OCI-LY3 (cell line): ENCODE data around the gene KAZN.
A peak's percentile ranks its signal among the peaks of the same experiment; 100 is the strongest.

Source experiments
- H2AFZ ChIP-seq: fragments of 200-600, 300-600 bp; shearing (Covaris generic); 2 replicates; pipeline ENCODE4 v1.6.0; 2014; ENCODE audit warnings: antibody characterized with exemption, low read depth, low read length
- H3K27ac ChIP-seq: fragments of 200-600, 300-600 bp; sonication (generic); 2 replicates; pipeline ENCODE4 v1.5.1; 2014; ENCODE audit warnings: mild to moderate bottlenecking, low read length, moderate library complexity, mixed read lengths
- H3K27me3 ChIP-seq: fragments of 200-600, 300-600 bp; sonication (generic); 2 replicates; pipeline ENCODE4 v1.6.1; 2014; ENCODE audit warnings: low read depth, low read length, mixed read lengths
- H3K36me3 ChIP-seq: fragments of 200-600, 300-600 bp; sonication (generic); replicated peaks from 2 replicates; pipeline ENCODE3; 2014; ENCODE audit warnings: low read depth, low read length, mixed read lengths
- H3K4me1 ChIP-seq: fragments of 300-600, 200-600 bp; sonication (generic); 2 replicates; pipeline ENCODE4 v1.6.1; 2014; ENCODE audit warnings: low read length, mixed read lengths
- H3K4me2 ChIP-seq: fragments of 200-600, 300-600 bp; sonication (generic); 2 replicates; pipeline ENCODE4 v1.6.1; 2014; ENCODE audit warnings: low read length, mixed read lengths
- H3K4me3 ChIP-seq: fragments of 300-600, 200-600 bp; sonication (generic); 2 replicates; pipeline ENCODE4 v1.5.1; 2014; ENCODE audit warnings: antibody characterized with exemption, mild to moderate bottlenecking, low read length, moderate library complexity
- H3K79me2 ChIP-seq: fragments of 300-600, 200-600 bp; shearing (Covaris generic); 2 replicates; pipeline ENCODE4 v1.6.1; 2014; ENCODE audit warnings: mild to moderate bottlenecking, low read length, mixed read lengths
- H3K9ac ChIP-seq: fragments of 300-600, 200-600 bp; shearing (Covaris generic); 2 replicates; pipeline ENCODE4 v1.6.0; 2014; ENCODE audit warnings: mild to moderate bottlenecking, low read length, moderate library complexity
- H3K9me3 ChIP-seq: fragments of 200-600, 300-600 bp; shearing (Covaris generic); 2 replicates; pipeline ENCODE4 v1.6.1; 2014; ENCODE audit warnings: low read length, mixed read lengths; ENCODE audit not compliant: insufficient read depth
- H4K20me1 ChIP-seq: fragments of 200-600, 300-600 bp; sonication (generic); 2 replicates; pipeline ENCODE4 v1.6.1; 2016; ENCODE audit warnings: low read length, mixed read lengths; ENCODE audit not compliant: insufficient read depth
- EZH2phosphoT487 ChIP-seq: fragments of 200-600 bp; shearing (Covaris generic); IDR thresholded peaks from 2 replicates; pipeline ENCODE4 v1.6.1; 2018; ENCODE audit warnings: antibody characterized with exemption, mixed run types, low read depth
- TF ChIP-seq, protein P1 (sequence below): fragments of 200-600, 300-600 bp; sonication (generic); IDR thresholded peaks from 2 replicates; pipeline ENCODE4 v1.5.1; 2014; ENCODE audit warnings: antibody characterized with exemption, low read length, low read depth

Gene KAZN

GRCh38 chr1:14598498-14599182 is at the start of gene KAZN:
TSS of gene KAZN (plus strand) at chr1:14598685.
- Histone ChIP-seq H4K20me1 (no peaks in the 10 kb centered on the region), H3K9me3 (no peaks in the 10 kb centered on the region), H3K4me1 (peaks cover 14% of the 10 kb centered on the region), H3K4me3 (no peak within 1 kb of the TSS), H2AFZ (no peak within 1 kb of the TSS), H3K36me3 (no peaks in the 10 kb centered on the region), H3K27me3 (no peaks in the 10 kb centered on the region), H3K79me2 (no peaks in the 10 kb centered on the region), H3K27ac (no peak within 1 kb of the TSS), H3K9ac (no peak within 1 kb of the TSS), H3K4me2 (peak within 1 kb of the TSS; percentile 34)
- no peak for TF ChIP-seq EZH2phosphoT487
- TF ChIP-seq, protein P1, sequence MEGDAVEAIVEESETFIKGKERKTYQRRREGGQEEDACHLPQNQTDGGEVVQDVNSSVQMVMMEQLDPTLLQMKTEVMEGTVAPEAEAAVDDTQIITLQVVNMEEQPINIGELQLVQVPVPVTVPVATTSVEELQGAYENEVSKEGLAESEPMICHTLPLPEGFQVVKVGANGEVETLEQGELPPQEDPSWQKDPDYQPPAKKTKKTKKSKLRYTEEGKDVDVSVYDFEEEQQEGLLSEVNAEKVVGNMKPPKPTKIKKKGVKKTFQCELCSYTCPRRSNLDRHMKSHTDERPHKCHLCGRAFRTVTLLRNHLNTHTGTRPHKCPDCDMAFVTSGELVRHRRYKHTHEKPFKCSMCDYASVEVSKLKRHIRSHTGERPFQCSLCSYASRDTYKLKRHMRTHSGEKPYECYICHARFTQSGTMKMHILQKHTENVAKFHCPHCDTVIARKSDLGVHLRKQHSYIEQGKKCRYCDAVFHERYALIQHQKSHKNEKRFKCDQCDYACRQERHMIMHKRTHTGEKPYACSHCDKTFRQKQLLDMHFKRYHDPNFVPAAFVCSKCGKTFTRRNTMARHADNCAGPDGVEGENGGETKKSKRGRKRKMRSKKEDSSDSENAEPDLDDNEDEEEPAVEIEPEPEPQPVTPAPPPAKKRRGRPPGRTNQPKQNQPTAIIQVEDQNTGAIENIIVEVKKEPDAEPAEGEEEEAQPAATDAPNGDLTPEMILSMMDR: no peak

GRCh38 chr1:14549897-14550620 is 48.4 kb upstream of the KAZN start:
- no peak overlapping the region for H3K9ac ChIP-seq
- no peaks in the 10 kb centered on the region for H4K20me1 ChIP-seq
- H3K4me1 ChIP-seq: no peaks in the 10 kb centered on the region
- H3K36me3 ChIP-seq: no peaks in the 10 kb centered on the region
- no peak overlapping the region for H3K4me2 ChIP-seq
- H3K79me2 ChIP-seq: no peaks in the 10 kb centered on the region
- no peaks in the 10 kb centered on the region for H3K9me3 ChIP-seq
- no peak overlapping the region for H3K27ac ChIP-seq
- H3K4me3 ChIP-seq: no peak overlapping the region
- no peak overlapping the region for H2AFZ ChIP-seq
- TF ChIP-seq EZH2phosphoT487: no peak
- TF ChIP-seq, protein P1: no peak
- peaks cover 4% of the 10 kb centered on the region; the same call in 1 of the 2 replicates for H3K27me3 ChIP-seq

- Histone ChIP-seq H3K9ac (no peak overlapping the region), H3K27me3 (no peaks in the 10 kb centered on the region), H3K4me1 (no peaks in the 10 kb centered on the region)
These were observed 47.1 kb upstream of the KAZN start for GRCh38 chr1:14551386-14551785.

More at GRCh38 chr1:14551386-14551785, 47.1 kb upstream of the KAZN start:
- no peak overlapping the region for H3K4me3 ChIP-seq
- H4K20me1 ChIP-seq: no peaks in the 10 kb centered on the region
- H3K36me3 ChIP-seq: no peaks in the 10 kb centered on the region
- no peak overlapping the region for H2AFZ ChIP-seq
- TF ChIP-seq EZH2phosphoT487: no peak
- TF ChIP-seq, protein P1: no peak
- no peaks in the 10 kb centered on the region for H3K9me3 ChIP-seq
- no peak overlapping the region for H3K27ac ChIP-seq
- no peaks in the 10 kb centered on the region for H3K79me2 ChIP-seq
- no peak overlapping the region for H3K4me2 ChIP-seq
